Stimulated activated CD4-positive, alpha-beta T cell treated with anti-CD3 and anti-CD28 coated beads, Interleukin-12 subunit alpha, Interleukin-12 subunit beta, amount 100 ng/mL, for 4 hours (primary cell): ENCODE measurements around the gene CYP17A1.

Source experiments
- DNase-seq: peaks from one replicate; pipeline ENCODE4 v3.0.0-alpha.2; 2020

The CYP17A1 gene

GRCh38 chr10:102801978-102802377 lies 35.2 kb downstream of the CYP17A1 start:
- DNase-seq, result no peak

GRCh38 chr10:102801496-102801895 lies 35.7 kb downstream of the CYP17A1 start:
- no peak for DNase-seq

GRCh38 chr10:102800611-102801335 lies 36.4 kb downstream of the CYP17A1 start:
- no peak for DNase-seq

GRCh38 chr10:102799691-102800471 lies 37.3 kb downstream of the CYP17A1 start:
- DNase-seq, result no peak

- DNase-seq, result peak; percentile 12
These were observed 40.6 kb downstream of the CYP17A1 start for GRCh38 chr10:102796407-102797176.

- DNase-seq, result no peak
These were observed 41.5 kb downstream of the CYP17A1 start for GRCh38 chr10:102795453-102796406.

- DNase-seq, result no peak
These were observed 45.3 kb downstream of the CYP17A1 start for GRCh38 chr10:102791754-102792395.

GRCh38 chr10:102785818-102786217 lies 51.4 kb downstream of the CYP17A1 start:
- no peak for DNase-seq

- no peak for DNase-seq
These were observed 53.6 kb downstream of the CYP17A1 start for GRCh38 chr10:102783568-102783967.

- no peak for DNase-seq
These were observed 54.3 kb downstream of the CYP17A1 start for GRCh38 chr10:102782673-102783551.

GRCh38 chr10:102781921-102782557 lies 55.2 kb downstream of the CYP17A1 start:
- no peak for DNase-seq

- DNase-seq, result no peak
These were observed 55.9 kb downstream of the CYP17A1 start for GRCh38 chr10:102781090-102781920.
